Stimulated activated CD4-positive, alpha-beta T cell treated with anti-CD3 and anti-CD28 coated beads, Interleukin-1b, Interleukin-23, amount 100 ng/mL, for 4 hours (primary cell): ENCODE results near the gene MINDY2.
"Not testable (repeated sequence)": the region's sequence is repeated elsewhere in the genome, so short reads cannot be mapped to it uniquely, and the experiment has no call there.

Source experiments
- DNase-seq, 2 donors: peaks; one replicate each; pipeline ENCODE4 v3.0.0-alpha.2; 2020; ENCODE audit warnings: low read depth in 2 of 2

The MINDY2 gene

DNA sequence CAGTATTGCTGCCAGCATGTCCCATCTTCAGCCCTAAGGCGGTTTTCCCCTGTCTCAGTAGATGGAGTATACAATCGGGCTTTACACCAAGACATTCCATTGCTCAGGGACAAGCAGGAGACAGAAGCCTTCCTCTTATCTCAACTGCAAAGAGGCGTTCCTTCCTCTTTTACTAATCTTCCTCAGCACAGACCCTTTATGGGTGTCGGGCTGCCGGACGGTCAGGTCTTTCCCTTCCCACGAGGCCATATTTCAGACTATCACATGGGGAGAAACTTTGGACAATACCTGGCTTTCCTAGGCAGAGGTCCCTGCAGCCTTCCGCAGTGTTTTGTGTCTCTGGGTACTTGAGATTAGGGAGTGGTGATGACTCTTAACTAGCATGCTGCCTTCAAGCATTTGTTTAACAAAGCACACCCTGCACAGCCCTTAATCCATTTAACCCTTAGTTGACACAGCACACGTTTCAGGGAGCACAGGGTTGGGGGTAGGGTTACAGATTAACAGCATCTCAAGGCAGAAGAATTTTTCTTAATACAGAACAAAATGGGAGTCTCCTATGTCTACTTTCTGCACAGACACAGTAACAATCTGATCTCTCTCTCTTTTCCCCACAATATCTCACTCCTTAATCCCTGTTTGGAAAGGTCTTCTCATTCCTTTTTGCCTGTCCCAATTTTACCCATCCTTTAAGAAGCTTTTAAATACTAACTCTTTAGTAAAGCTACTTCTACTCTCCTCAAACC, 62.8 kb downstream of the MINDY2 start:
- DNase-seq: not testable (repeated sequence)

DNA sequence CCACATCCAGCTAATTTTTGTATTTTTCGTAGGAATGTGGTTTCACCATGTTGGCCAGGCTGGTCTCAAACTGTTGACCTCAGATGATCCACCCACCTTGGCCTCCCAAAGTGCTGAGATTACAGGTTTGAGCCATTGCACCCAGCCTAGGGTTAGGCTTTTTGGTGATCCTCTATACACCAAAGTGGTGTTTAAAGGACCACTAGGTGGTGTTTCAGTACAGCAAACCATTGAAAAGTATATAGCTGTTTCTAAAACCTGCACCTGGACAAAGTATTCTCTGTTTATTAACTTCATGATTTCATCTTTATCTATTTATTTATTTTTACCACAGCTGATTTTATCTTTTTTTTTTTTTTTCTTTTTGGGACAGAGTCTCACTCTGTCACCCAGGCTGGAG, 68.4 kb downstream of the MINDY2 start:
- no peak for DNase-seq

DNA sequence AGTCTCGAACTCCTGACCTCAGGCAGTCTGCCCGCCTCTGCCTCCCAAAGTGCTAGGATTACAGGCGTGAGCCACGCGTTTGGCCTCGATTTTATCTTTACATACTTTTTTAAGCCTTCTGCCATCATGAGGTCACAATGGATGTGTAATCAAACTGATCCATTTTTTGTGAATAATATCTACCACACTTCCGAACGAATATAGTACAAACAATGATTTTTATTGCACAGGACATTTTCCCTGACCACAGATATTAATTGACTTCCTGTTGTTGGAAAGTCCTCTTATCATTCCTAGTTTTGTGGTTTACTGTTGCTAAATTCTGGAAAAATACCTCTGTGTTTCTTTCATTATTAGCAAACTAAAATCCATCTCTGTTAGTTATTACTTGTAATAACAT, 68.9 kb downstream of the MINDY2 start:
- DNase-seq: no peak

DNA sequence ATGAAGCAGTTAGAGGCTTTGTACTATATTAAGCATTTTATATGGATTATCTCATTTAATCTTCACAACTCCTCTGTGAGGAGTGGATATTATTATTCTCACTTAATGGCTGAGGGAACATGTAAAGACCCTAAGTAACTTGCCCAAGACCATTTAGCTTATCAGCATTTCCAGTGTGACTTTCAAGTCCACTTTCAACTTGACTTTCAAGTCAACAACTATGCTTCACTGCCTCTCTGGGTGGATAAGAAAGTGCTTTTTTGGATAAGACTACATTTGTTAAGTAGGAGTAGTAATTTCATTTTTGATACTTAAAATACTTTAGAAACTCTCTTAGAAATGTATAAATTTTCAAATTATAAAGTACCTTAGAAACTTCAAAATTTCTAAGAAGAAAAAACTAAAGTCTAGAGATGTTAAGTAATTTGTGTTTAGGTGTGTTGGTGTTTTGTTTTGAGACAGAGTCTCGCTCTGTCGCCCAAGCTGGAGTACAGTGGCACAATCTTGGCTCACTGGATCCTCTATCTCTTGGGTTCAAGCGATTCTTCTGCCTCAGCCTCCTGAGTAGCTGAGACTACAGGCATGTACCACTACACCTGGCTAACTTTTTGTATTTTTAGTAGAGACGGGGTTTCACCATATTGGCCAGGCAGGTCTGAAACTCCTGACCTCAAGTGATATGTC, 71.8 kb downstream of the MINDY2 start:
- DNase-seq: no peak

DNA sequence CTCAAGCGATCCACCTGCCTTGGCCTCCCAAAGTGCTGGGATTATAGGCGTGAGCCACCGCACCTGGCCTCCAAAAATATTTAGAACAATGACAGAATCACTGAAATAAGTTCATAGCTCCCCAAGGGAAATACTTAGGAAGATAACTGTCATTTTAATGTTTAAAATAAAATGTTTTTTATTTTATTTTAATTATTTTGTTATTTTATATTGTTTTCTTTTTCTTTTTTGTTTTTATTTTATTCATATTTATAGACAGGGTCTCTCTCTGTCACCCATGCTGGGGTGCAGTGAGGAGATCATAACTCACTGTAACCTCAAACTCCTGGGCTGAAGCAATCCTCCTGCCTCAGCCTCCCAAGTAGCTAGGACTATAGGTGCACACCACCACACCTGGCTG, 80.1 kb downstream of the MINDY2 start:
- not testable (repeated sequence) for DNase-seq

DNA sequence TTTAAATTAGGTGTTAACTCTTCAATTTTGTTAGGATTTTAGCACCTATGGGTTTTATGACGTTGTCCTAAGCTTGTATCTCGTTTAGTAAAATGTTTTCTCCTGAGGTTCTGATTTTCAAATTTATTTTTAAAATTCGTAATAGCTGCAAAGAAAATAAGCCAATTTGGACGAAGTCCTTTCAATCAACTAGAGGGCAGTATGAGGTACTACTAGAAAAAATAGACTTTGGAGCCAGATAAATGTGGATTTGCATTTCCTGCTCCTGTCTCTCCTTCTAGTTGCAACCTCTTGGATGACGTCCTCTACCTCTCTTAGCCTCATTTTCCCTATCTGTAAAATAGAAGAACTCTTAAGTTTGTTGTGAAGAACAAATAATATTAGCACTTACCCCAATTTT, 81.2 kb downstream of the MINDY2 start:
- no peak for DNase-seq

DNA sequence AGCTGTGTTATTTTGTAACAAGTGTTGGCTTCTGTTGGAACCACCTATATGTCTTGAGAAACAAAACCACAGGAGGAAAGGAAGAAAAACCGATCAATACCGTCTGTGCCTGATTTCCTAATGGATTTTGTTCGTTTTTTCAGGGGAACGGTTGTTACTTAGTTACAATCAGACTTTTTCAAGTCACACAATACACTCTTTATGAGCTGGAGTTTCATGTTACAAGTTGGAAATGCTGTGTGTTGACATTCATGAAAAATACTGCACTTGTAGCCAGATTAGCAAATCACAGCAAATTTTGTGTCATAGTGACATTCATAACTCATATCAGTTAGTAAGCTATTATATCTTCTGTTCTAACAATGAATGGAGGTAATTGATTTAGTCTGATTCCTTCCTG, 83.5 kb downstream of the MINDY2 start:
- no peak for DNase-seq

DNA sequence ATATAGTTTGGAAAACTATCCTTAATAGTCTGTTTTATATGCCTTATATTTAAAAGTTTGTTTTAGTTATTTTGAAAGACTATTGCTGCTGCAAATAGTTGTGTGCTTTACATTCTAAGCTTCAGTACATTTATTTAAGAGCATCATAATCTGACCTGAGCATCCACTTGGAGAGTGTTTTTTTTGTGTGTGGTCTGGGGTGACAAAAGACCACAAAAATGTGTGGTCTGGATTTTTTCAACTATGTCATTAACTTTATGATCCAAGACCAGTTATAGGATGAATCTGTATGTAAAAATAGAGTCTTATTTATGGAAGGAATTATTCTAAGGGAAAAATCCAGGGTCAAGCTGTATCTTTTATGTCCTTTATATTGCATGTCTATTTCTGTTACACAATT, 85.0 kb downstream of the MINDY2 start:
- no peak for DNase-seq

DNA sequence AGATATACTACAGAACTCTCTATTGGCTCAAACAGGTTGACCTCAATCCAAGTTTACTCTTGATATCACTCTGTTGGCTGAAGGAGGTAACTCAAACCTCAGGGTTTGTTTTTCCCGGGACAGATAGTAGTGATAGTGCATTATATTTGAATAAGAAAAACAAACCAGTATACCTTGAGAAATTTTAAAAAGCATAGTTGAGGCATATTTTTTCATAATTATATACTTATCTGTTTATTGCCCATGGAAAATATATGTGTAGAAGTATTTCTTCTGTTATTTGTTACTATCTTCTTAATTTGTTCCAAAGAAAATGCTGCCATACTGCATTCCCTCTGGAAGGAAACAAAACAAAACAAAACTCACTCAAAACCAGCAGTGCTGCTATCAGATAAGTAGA, 85.5 kb downstream of the MINDY2 start:
- DNase-seq: not testable (repeated sequence)

DNA sequence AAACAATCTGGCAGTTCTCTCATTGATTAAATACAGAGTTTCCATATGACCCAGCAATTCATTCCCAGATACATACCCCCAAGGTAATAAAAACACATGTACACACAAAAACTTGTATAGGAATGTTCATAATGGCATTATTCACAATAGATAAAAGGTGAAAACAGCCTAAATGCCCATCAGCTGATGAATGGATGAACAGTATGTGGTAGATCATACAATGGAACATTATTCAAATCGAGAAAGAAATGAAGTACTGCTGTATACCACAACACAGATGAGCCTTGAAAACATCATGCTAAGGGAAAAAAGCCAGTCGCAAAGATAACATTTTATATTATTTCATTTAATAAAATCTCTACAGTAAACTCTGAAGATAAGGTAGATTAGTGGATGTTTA, 91.2 kb downstream of the MINDY2 start:
- no peak for DNase-seq

DNA sequence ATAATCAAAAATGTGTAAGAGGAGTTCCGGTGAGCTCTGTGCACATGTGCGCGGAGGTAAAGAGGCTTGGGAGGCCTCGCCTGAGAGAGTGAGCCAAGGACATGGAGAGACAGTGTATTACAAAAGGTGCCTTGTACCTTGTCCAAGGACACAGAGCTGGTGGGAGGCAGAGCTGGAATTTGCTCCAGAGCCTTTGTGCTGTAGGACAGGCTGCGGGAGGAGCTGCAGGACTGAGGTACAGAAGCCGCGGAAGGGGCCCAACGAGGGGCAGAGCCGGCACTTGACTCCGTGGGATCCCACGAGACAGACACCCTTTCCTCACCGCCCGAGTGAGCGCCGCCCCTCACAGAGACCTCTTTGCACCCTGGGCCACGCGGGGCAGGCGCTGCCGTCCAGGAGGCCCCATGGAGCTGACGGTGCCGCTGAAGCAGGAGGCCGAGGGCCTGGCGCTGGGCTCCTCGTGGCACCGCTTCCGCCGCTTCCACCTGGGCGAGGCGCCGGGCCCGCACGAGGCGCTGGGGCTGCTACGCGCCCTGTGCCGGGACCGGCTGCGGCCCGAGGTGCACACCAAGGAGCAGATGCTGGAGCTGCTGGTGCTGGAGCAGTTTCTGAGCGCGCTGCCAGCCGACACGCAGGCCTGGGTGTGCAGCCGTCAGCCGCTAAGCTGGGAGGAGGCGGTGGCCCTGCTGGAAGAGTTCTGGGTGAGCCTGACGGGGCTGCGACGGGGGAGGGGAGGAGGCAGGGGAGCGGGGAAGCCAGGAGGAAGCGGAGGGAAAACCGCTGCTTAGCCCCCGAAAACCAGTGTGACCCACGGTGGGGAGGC, 93.7 kb downstream of the MINDY2 start:
- no peak for DNase-seq

DNA sequence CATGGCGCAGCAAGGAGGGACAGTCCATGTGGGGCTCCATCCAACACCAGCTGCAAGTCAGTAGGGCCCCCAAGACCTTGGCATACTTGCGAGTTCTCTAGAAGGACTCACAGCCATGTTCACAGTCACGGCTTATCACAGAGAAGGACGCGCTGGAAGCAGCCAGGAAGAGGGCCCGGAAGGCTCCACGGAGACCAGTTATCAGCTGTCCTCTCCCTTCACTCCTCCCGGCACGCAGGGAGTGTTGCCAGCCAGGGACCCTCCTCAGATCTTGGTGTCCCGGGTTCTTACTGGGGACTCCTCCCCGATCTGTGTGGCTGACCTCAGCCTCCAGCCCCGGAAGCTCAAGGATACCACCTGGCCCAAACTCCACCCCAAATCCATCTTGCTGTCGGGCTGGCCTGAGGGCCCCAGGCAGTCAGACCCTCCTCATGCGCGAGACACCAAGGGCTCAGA, 94.4 kb downstream of the MINDY2 start:
- no peak for DNase-seq

DNA sequence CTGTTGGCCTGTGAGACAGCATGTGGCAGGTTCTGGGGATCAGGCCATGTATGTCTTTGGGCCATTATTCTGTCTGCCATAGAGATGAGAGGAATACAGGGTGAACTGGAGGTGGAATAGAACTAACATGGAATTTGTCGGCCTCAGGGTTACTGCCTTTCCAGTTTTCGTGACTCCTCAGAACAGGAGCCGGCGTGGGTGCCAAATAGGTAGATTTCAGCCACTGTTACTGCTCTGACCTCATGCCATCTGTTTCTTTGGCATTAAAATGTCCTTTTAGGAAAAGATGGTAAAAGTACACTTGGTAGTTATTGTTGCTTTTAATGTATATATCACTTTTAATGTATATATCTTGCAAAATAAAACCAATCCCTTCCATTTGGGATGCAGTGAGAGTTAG, 96.8 kb downstream of the MINDY2 start:
- no peak for DNase-seq

DNA sequence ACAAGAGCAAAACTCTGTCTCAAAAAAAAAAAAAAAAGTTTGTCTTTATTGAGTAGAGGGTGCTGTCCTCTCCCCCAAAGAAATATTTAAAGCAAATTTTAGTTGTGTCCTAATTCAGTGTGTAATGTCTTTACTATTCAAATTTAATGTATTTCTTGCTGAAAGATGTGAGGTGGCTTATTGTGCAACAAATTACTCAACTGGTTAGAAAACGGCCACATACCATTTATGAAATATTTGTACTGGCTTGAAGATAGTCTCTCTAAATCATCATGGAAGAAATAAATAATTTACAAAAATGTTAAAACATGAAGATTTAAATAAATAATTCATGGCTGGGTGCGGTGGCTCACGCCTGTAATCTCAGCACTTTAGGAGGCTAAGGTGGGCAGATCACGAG, 99.3 kb downstream of the MINDY2 start:
- DNase-seq: no peak

DNA sequence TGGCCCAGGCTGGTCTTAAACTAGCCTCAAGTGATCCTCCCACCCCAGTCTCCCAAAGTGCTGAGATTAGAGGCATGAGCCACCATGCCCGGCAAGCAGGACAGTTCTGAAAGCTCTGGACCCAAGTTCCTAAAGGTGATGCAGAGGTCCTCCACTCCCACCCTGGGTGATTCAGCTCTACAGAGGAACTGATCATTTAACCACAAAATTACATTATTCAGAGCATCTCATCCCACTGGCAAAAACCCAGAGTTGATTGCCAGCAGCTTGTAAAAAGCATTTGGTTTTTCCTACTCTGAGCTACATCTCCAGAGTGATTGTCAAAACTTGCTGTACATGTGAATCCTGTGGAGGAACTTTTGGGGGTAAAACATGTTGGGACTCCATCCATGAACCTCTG, 102.2 kb downstream of the MINDY2 start:
- DNase-seq: no peak

DNA sequence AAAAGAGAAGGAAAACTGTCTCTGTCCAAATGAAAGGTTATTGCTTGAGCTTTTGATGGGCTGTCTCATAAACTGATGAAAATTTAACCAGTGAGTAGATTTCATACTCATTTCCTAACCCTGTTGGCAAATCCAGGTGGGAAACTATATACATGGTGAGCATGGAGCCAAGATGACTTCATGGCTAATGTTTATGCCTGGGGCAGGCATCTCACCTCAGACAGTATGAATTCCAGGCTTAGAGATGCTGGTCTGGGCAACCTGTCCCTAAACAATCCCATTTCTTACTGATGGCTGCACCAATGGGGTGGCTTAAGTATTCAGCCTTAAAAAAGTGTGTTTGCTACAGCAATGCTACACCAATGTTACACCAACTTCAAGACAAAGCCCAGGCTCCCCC, 104.2 kb downstream of the MINDY2 start:
- DNase-seq: no peak

DNA sequence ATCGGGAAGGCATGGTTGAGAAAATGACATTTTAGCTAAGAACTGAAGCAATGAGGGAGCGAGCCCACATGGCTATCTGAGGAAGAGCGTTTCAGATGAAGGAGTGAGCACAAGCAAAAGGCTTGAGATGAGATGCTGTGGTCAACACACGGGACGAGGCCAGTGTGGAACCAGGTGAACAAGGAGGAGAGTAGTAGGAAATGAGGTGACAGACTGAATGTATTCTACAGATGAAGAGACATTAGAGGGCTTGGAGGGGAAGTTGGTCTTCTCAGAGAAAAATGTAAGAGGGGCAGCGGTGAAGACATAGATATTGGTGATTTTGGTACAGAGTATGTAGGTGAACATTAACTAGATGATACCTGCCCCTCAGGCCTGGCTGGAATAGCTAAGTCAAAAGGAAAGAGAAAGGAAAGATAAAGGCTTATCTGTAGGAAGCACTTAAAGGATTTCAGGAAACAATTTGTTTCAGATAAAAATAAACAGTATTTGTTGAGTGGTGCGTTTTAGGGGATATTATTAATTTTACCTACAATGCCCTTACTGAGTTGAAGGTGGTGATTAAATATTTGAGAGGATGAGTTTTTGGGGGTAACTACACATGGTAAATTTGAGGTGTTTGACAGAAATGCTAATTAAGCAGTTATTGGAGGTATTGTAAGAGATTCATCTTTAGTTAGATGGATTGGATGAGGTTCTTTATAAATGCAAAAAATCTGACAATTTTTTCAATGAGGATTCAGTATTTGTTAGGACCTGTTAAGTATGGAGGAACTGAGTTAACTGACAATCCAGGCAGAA, 105.4 kb downstream of the MINDY2 start:
- DNase-seq: no peak

DNA sequence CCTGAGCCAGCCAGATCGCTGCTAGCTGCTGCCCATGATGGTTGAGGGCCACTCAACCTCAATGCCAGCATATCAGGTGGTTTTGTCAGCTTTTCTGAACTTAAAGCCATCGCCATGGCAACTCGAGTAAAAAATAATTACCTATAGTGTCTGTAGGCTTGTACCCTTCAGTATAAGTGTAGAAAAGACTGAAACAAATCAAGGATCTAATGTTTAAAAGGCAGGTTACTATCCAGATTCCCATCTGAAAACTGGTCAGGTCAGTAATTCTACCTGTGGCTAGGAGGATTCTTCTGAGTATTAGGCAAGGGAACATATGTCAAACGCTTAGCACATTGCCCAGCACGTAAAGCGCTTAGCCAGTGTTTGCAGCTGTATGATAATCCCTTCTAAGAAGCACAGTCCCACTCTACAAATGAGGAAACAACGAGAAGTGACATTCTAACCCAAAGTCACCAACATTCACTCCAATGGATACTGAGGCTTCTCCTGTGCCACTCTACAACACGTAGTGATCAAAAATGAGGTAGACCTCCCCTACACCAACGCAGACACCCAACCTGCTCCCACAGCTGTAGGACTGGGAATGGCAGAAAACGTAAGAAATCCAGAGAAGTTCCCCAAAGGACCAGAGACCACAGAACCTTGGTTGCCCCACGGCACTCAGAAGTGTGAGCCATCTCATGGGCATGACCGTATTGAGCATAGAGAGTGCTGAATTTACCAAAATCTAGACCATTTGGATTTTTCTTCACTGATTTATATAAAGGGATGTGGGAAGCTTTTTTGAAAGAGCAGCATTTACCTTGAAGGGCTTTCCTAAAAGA, 107.1 kb downstream of the MINDY2 start:
- no peak for DNase-seq

DNA sequence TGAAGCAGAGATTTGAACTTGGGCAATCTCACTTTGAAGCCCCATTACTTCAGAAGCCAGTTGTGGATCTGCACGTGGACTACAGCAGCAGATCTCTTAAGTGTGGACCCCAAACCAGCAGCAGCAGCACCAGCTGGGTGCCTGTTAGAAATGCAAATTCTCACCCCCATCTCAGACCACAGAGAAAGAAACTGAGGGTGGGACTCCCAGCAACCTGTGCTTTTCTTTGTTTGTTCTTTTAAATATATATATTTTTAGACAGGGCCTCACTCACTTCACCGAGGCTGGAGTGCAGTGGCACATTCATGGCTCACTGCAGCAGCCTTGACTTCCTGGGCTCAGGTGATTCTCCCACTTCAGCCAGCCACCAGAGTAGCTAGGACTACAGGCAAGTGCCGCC, 109.2 kb downstream of the MINDY2 start:
- no peak for DNase-seq

DNA sequence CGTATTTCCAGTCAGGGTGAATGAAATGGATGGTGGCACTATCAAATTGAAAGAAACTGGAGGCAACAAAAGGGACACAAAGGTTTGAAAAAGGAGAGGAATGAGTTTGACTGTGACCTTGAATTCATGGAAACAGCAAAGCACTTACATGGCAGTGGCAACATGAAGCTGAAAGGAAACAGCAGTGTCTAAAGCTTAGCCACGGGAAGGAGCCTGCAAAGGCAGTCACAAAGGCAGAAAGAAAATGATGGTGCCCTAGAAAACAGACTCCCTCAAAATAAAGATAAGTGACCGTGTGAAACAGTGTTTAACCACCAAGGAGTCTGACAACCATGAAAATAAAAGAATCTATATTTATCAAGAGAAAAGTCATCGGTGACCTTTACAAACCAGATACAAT, 111.1 kb downstream of the MINDY2 start:
- no peak for DNase-seq

DNA sequence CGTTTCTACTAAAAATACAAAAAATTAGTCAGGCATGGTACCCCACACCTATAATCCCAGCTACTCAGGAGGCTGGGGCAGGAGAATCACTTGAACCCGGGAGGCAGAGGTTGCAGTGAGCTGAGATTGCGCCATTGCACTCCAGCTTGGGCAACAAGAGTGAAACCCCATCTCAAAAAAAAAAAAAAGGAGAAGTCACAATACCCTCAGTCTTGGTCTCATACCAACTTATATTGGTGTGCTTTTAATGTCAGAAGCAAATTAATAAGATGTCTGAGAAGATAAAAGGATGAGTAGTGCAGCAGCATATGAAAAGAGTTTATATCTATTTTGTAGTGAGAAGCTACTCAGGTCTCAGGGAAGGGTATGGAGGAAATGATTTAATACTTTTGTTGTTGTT, 112.8 kb downstream of the MINDY2 start:
- not testable (repeated sequence) for DNase-seq
